Measurements from ENCODE around the gene CYFIP1. TPM values are rescaled to one million over a fixed set of nuclear protein-coding genes. Genes with fewer than 3 reads are reported as not detected.

The CYFIP1 gene
- total RNA-seq, 3 donors from 2014 or later = 139 to 210 (median 143) TPM

DNA sequence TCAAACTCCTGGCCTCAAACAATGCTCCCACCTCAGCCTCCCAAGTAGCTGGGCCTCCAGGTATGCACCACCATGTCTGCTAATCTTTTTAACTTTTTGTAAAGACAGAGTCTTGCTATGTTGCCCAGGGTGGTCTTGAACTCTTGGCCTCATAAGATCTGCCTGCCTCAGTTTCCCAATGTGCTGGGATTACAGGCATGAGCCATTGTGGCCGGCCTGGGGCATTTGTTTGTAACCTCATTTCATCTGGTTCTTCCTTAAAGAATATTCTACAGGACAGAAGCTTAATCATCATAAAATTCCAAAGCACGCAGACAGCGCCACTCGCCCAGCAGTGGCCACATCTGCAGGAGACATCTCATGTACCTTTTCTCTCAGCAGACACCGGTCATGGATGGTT, 23.6 kb upstream of the CYFIP1 start:
- H3K4me3 ChIP-seq = no peak overlapping the region
- TF ChIP-seq, protein P1, sequence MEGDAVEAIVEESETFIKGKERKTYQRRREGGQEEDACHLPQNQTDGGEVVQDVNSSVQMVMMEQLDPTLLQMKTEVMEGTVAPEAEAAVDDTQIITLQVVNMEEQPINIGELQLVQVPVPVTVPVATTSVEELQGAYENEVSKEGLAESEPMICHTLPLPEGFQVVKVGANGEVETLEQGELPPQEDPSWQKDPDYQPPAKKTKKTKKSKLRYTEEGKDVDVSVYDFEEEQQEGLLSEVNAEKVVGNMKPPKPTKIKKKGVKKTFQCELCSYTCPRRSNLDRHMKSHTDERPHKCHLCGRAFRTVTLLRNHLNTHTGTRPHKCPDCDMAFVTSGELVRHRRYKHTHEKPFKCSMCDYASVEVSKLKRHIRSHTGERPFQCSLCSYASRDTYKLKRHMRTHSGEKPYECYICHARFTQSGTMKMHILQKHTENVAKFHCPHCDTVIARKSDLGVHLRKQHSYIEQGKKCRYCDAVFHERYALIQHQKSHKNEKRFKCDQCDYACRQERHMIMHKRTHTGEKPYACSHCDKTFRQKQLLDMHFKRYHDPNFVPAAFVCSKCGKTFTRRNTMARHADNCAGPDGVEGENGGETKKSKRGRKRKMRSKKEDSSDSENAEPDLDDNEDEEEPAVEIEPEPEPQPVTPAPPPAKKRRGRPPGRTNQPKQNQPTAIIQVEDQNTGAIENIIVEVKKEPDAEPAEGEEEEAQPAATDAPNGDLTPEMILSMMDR (IDR thresholded peaks at IDR 0.05) = no peak
- peaks cover 12% of the 10 kb centered on the region for H3K36me3 ChIP-seq (ENCODE audit: low read depth)
- intact Hi-C loops (cut with DNase I, micrococcal nuclease) = no loop called here
- no peaks in the 10 kb centered on the region for H3K9me3 ChIP-seq
- ATAC-seq (no peak), DNase-seq (no peak)
- no peaks in the 10 kb centered on the region for H3K4me1 ChIP-seq (ENCODE audit: low read depth)

- Histone ChIP-seq H3K4me1 (ENCODE audit: low read depth) (no peaks in the 10 kb centered on the region), H3K36me3 (ENCODE audit: low read depth) (peaks cover 5% of the 10 kb centered on the region), H3K9me3 (no peaks in the 10 kb centered on the region), H3K4me3 (no peak overlapping the region)
- ATAC-seq = no peak
- DNase-seq = no peak
- intact Hi-C loops (cut with DNase I, micrococcal nuclease) = no loop called here
- TF ChIP-seq, protein P1 (IDR thresholded peaks at IDR 0.05) = no peak
Measured at GRCh38 chr15:23002920-23003319, 22.8 kb upstream of the CYFIP1 start.

- TF ChIP-seq, protein P1 (IDR thresholded peaks at IDR 0.05) = no peak
- DNase-seq (no peak), ATAC-seq (no peak)
- intact Hi-C loops (cut with DNase I, micrococcal nuclease) = no loop called here
- Histone ChIP-seq H3K4me1 (ENCODE audit: low read depth) (no peaks in the 10 kb centered on the region), H3K9me3 (no peaks in the 10 kb centered on the region), H3K36me3 (ENCODE audit: low read depth) (no peaks in the 10 kb centered on the region), H3K4me3 (no peak overlapping the region)
Measured at GRCh38 chr15:22995795-22996194, 15.6 kb upstream of the CYFIP1 start.

GRCh38 chr15:22992024-22992326, 11.8 kb upstream of the CYFIP1 start:
- ATAC-seq (peak; percentile 51), DNase-seq (no peak)
- H3K4me1 ChIP-seq (ENCODE audit: low read depth) = no peaks in the 10 kb centered on the region
- intact Hi-C loops (cut with DNase I, micrococcal nuclease) = no loop called here
- no peak overlapping the region for H3K4me3 ChIP-seq
- TF ChIP-seq, protein P1 (IDR thresholded peaks at IDR 0.05) = no peak
- no peaks in the 10 kb centered on the region for H3K9me3 ChIP-seq
- H3K36me3 ChIP-seq (ENCODE audit: low read depth) = no peaks in the 10 kb centered on the region

DNA sequence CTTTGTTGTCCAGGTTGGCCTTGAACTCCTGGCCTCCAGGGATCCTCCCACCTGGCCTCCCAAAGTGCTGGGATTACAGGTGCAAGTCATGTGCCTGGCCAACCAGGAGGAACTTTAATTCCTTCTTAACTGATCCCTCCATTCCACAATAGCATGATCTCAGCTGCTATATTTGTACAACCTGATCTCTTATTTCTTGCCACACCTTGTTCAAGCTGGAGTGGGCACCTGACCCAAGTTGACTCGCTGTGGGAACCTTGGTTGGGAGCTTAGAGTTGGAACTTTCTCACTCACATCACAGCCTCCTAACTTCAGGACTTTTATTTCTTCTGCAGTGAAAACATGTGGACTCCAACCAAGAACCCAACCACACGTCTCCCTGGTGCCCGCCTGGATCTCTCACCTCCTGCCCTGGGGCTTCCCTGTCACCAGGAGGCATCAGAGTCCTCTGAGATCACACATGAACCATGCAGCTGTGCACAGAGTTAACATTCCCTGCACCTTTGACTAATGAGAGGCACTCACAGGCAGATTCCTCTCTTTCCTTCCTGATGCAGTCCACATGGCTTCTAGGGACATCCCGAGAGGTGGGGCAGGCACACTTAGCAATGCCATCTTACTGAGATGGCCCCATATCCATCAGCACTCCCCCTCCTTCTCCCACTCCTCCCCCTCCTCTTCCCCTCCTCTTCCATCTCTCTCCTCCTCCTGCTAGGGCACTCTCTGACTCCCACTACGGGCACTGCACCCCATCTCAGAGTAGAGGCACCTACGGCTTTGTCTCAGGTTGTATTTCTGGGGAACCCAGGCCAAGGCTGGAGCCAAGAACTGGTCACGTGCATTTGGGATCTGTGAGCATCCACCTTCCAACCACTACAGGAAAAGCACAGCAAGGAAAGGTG, 9.7 kb upstream of the CYFIP1 start:
- no peaks in the 10 kb centered on the region for H3K4me1 ChIP-seq (ENCODE audit: low read depth)
- no peaks in the 10 kb centered on the region for H3K36me3 ChIP-seq (ENCODE audit: low read depth)
- no peaks in the 10 kb centered on the region for H3K9me3 ChIP-seq
- intact Hi-C loops (cut with DNase I, micrococcal nuclease) = no loop called here
- no peak overlapping the region for H3K4me3 ChIP-seq
- no peak for ATAC-seq
- DNase-seq = no peak
- TF ChIP-seq, protein P1 (IDR thresholded peaks at IDR 0.05) = no peak

All from mucosa of descending colon (tissue), 3 donors.